Measurements from ENCODE around the gene HINT3.

GRCh38 chr6:125970760-125971159, 14.2 kb downstream of the HINT3 start:
- TF ChIP-seq POLR2A (IDR thresholded peaks at IDR 0.05) (no peak), POLR2AphosphoS5 (IDR thresholded peaks at IDR 0.05) (no peak), CTCF (IDR thresholded peaks at IDR 0.05) (no peak)

All from prostate gland (tissue), 2 donors.